IMR-90 (cell line): ENCODE data around the gene FAM20B. TPM values are rescaled to one million over a fixed set of nuclear protein-coding genes. Genes with fewer than 3 reads are reported as not detected.
A peak's percentile ranks its signal among the peaks of the same experiment; 100 is the strongest.

Experiments used
- ATAC-seq: fragments of 200-7000 bp; cut with Tn5 transposase; 2 replicates; pipeline ENCODE4 v1.9.1; 2020; ENCODE audit warnings: low read depth, mild to moderate bottlenecking, moderate library complexity
- BruUV-seq: library from RNA; stranded (reverse); fragments of 400-500 nt; replicated peaks from 2 replicates; lab custom pipeline; 2021; lab: Mats Ljungman, UMichigan
- CTCF ChIA-PET: fragments of 300-600 bp; formaldehyde crosslinking; extraction: SDS; loops from one replicate; lab custom pipeline; 2021; ENCODE audit warnings: antibody characterized with exemption; lab: Yijun Ruan, JAX
- POLR2A ChIA-PET: fragments of 300-600 bp; sonication (Branson Sonifier 250); formaldehyde crosslinking; loops from one replicate; lab custom pipeline; 2022; ENCODE audit warnings: antibody characterized with exemption; ENCODE audit not compliant: unreplicated experiment; lab: Charles Lee
- DNase-seq: peaks from one replicate; pipeline ENCODE4 v3.0.0; 2013
- H2AFZ ChIP-seq: replicated peaks from 2 replicates; pipeline ENCODE3; 2013; ENCODE audit warnings: low read length, mild to moderate bottlenecking; ENCODE audit not compliant: poor library complexity
- H2AK5ac ChIP-seq: 2 replicates; pipeline ENCODE4 v1.6.1; 2013; ENCODE audit warnings: low read depth, low read length, inconsistent platforms
- H2AK9ac ChIP-seq: replicated peaks from 2 replicates; pipeline ENCODE3; 2013; ENCODE audit warnings: mild to moderate bottlenecking, low read depth, low read length, moderate library complexity; ENCODE audit not compliant: poor library complexity
- H2BK120ac ChIP-seq: 2 replicates; pipeline ENCODE4 v1.6.1; 2013; ENCODE audit warnings: low read depth, low read length, inconsistent platforms
- H2BK15ac ChIP-seq: 3 replicates; pipeline ENCODE4 v1.6.1; 2013; ENCODE audit warnings: low read depth, low read length, inconsistent platforms
- H2BK20ac ChIP-seq: 2 replicates; pipeline ENCODE4 v1.6.1; 2013; ENCODE audit warnings: low read depth, mild to moderate bottlenecking, inconsistent platforms, low read length, moderate library complexity
- H2BK5ac ChIP-seq: 2 replicates; pipeline ENCODE4 v1.6.1; 2013; ENCODE audit warnings: mild to moderate bottlenecking, low read depth, low read length, inconsistent platforms; ENCODE audit not compliant: poor library complexity, severe bottlenecking
- H3K14ac ChIP-seq: replicated peaks from 2 replicates; pipeline ENCODE4 v1.6.1; 2013; ENCODE audit warnings: low read depth, low read length, inconsistent platforms
- H3K18ac ChIP-seq: 2 replicates; pipeline ENCODE4 v1.6.1; 2013; ENCODE audit warnings: low read depth, low read length, control low read depth
- H3K23ac ChIP-seq: 2 replicates; pipeline ENCODE4 v1.6.1; 2013; ENCODE audit warnings: low read depth, low read length, inconsistent platforms
- H3K27ac ChIP-seq: 2 replicates; pipeline ENCODE4 v1.5.1; 2013; ENCODE audit warnings: mild to moderate bottlenecking, control low read depth, low read length; ENCODE audit not compliant: insufficient read depth
- H3K27me3 ChIP-seq: 2 replicates; pipeline ENCODE4 v1.6.1; 2013; ENCODE audit warnings: low read length; ENCODE audit not compliant: control insufficient read depth, insufficient read depth
- H3K36me3 ChIP-seq: 2 replicates; pipeline ENCODE4 v1.6.1; 2013; ENCODE audit warnings: low read length, mixed read lengths; ENCODE audit not compliant: control insufficient read depth, insufficient read depth
- H3K4ac ChIP-seq: 2 replicates; pipeline ENCODE4 v1.6.1; 2013; ENCODE audit warnings: low read depth, low read length, inconsistent platforms
- H3K4me1 ChIP-seq: 2 replicates; pipeline ENCODE4 v1.6.1; 2013; ENCODE audit warnings: low read length, mixed read lengths; ENCODE audit not compliant: control insufficient read depth, insufficient read depth
- H3K4me2 ChIP-seq: 2 replicates; pipeline ENCODE4 v1.6.1; 2013; ENCODE audit warnings: low read depth, mild to moderate bottlenecking, control low read depth, low read length, moderate library complexity
- H3K4me3 ChIP-seq: 2 replicates; pipeline ENCODE4 v1.5.1; 2013; ENCODE audit warnings: low read depth, mild to moderate bottlenecking, control low read depth, low read length, moderate library complexity; ENCODE audit not compliant: insufficient read depth
- H3K56ac ChIP-seq: 2 replicates; pipeline ENCODE4 v1.6.1; 2013; ENCODE audit warnings: low read length, inconsistent platforms; ENCODE audit not compliant: insufficient read depth; ENCODE audit errors: extremely low read depth
- H3K79me1 ChIP-seq, 2 experiments: 2 replicates each; pipeline ENCODE4 v1.6.1; 2013; ENCODE audit warnings: low read length in 2 of 2, inconsistent platforms in 1 of 2, low read depth in 1 of 2
- H3K9ac ChIP-seq: 2 replicates; pipeline ENCODE4 v1.6.1; 2013; ENCODE audit warnings: low read depth, low read length, control low read depth
- H3K9me1 ChIP-seq: 2 replicates; pipeline ENCODE4 v1.6.1; 2013; ENCODE audit warnings: low read length, inconsistent platforms; ENCODE audit not compliant: insufficient read depth
- H3K9me3 ChIP-seq: 2 replicates; pipeline ENCODE4 v1.6.1; 2013; ENCODE audit warnings: low read length; ENCODE audit not compliant: control insufficient read depth, insufficient read depth
- H4K20me1 ChIP-seq: 2 replicates; pipeline ENCODE4 v1.6.1; 2013; ENCODE audit warnings: low read length, inconsistent platforms; ENCODE audit not compliant: insufficient read depth
- H4K5ac ChIP-seq: 2 replicates; pipeline ENCODE4 v1.6.1; 2013; ENCODE audit warnings: mild to moderate bottlenecking, low read depth, low read length, control low read depth
- H4K8ac ChIP-seq, 2 experiments: 2 replicates each; pipeline ENCODE4 v1.6.1; 2013; ENCODE audit warnings: low read depth in 2 of 2, low read length in 2 of 2, control low read depth in 1 of 2, inconsistent platforms in 1 of 2
- H4K91ac ChIP-seq: 2 replicates; pipeline ENCODE4 v1.6.1; 2013; ENCODE audit warnings: low read depth, low read length, inconsistent platforms; ENCODE audit not compliant: insufficient read depth
- BHLHE40 ChIP-seq: fragments of 150-350 bp; IDR thresholded peaks from 2 replicates; pipeline ENCODE4 v1.6.1; 2016; ENCODE audit warnings: mild to moderate bottlenecking, low read depth, low read length
- CEBPB ChIP-seq: IDR thresholded peaks from 2 replicates; pipeline ENCODE4 v1.6.1; 2012; ENCODE audit warnings: low read depth, low read length, improper control_type of control experiment
- CHD1 ChIP-seq: IDR thresholded peaks from 2 replicates; pipeline ENCODE4 v1.6.1; 2012; ENCODE audit warnings: low read depth, low read length, improper control_type of control experiment
- FOS ChIP-seq: fragments of 150-350 bp; IDR thresholded peaks from 2 replicates; pipeline ENCODE4 v1.6.1; 2016; ENCODE audit warnings: low read depth, low read length
- MAFK ChIP-seq: IDR thresholded peaks from 2 replicates; pipeline ENCODE4 v1.6.1; 2012; ENCODE audit warnings: low read depth, low read length, improper control_type of control experiment
- MAZ ChIP-seq: IDR thresholded peaks from 2 replicates; pipeline ENCODE4 v1.6.1; 2012; ENCODE audit warnings: low read depth, mild to moderate bottlenecking, low read length, improper control_type of control experiment, moderate library complexity, borderline replicate concordance
- MXI1 ChIP-seq: IDR thresholded peaks from 2 replicates; pipeline ENCODE4 v1.6.1; 2012; ENCODE audit warnings: low read depth, mild to moderate bottlenecking, low read length, moderate library complexity, borderline replicate concordance
- NFE2L2 ChIP-seq: fragments of 150-350 bp; IDR thresholded peaks from 2 replicates; pipeline ENCODE4 v1.6.1; 2016; ENCODE audit warnings: low read depth, mild to moderate bottlenecking, low read length
- POLR2A ChIP-seq: IDR thresholded peaks from 2 replicates; pipeline ENCODE4 v1.6.1; 2012; ENCODE audit warnings: mild to moderate bottlenecking, low read depth, low read length
- RAD21 ChIP-seq: IDR thresholded peaks from 2 replicates; pipeline ENCODE4 v1.6.1; 2012; ENCODE audit warnings: low read length, improper control_type of control experiment
- RCOR1 ChIP-seq: IDR thresholded peaks from 2 replicates; pipeline ENCODE4 v1.6.1; 2012; ENCODE audit warnings: mild to moderate bottlenecking, low read length, improper control_type of control experiment; ENCODE audit not compliant: insufficient replicate concordance
- RFX5 ChIP-seq: IDR thresholded peaks from 2 replicates; pipeline ENCODE4 v1.8.0; 2012; ENCODE audit warnings: low read depth, mild to moderate bottlenecking, low read length, moderate library complexity
- SMC3 ChIP-seq: fragments of 150-350 bp; IDR thresholded peaks from 2 replicates; pipeline ENCODE4 v1.6.1; 2016; ENCODE audit warnings: low read depth, mild to moderate bottlenecking, antibody characterized with exemption, low read length, moderate library complexity
- WGBS, 2 experiments: methylation state at CpG; one replicate each; pipeline versions ENCODE4 v1.1.5 to v1.1.7; 2013; ENCODE audit warnings: missing lambda C conversion rate in 2 of 2; ENCODE audit not compliant: insufficient read length in 1 of 2; ENCODE audit errors: extremely low coverage in 2 of 2; 5-methylcytosine and 5-hydroxymethylcytosine counted together
- dilution Hi-C: fragments of 300-500 bp; cut with HindIII; formaldehyde crosslinking; loops from one replicate; pipeline ENCODE4 v1.14.3; 2018; ENCODE audit warnings: low sequenced_read_pairs; ENCODE audit not compliant: unreplicated experiment
- in situ Hi-C: fragments of 300-500 bp; cut with MboI; formaldehyde crosslinking; loops from 3 replicates; pipeline ENCODE4 v1.14.3; 2019; ENCODE audit warnings: low sequenced_read_pairs, inconsistent platforms, mixed read lengths
- intact Hi-C: fragments of 100-400 bp; cut with micrococcal nuclease; formaldehyde crosslinking; loops from 2 replicates; pipeline ENCODE4 v1.10.0; 2022
- polyA plus RNA-seq, 3 experiments: library from polyadenylated mRNA; depleted of rRNA; stranded (reverse); fragments of >200 nt; gene quantifications; 2 replicates each; pipeline ENCODE4 v1.2.3, GENCODE V29; 2012; ENCODE audit warnings: low replicate concordance in 1 of 3
- total RNA-seq: library from RNA; depleted of rRNA; stranded (reverse); fragments of >200 nt; gene quantifications from 2 replicates; pipeline ENCODE4 v1.2.3, GENCODE V29; 2012
- TF ChIP-seq, protein P1 (sequence below): conservative IDR thresholded peaks from 2 replicates; pipeline ENCODE4 v1.5.1; 2012; ENCODE audit warnings: mild to moderate bottlenecking, low read depth, low read length, improper control_type of control experiment
- TF ChIP-seq, protein P2 (sequence below): fragments of 150-350 bp; IDR thresholded peaks from 2 replicates; pipeline ENCODE4 v1.6.1; 2016; ENCODE audit warnings: low read depth, mild to moderate bottlenecking, low read length, moderate library complexity, borderline replicate concordance
- TF ChIP-seq, protein P3 (sequence below): fragments of 150-350 bp; IDR thresholded peaks from 2 replicates; pipeline ENCODE4 v1.6.1; 2017; ENCODE audit warnings: mild to moderate bottlenecking, antibody characterized with exemption, low read length, low read depth

FAM20B gene
- total and polyA plus RNA-seq, 2 of the 4 experiments (the other 2 are of a cell fraction): 17.1 to 38.4 TPM

DNA sequence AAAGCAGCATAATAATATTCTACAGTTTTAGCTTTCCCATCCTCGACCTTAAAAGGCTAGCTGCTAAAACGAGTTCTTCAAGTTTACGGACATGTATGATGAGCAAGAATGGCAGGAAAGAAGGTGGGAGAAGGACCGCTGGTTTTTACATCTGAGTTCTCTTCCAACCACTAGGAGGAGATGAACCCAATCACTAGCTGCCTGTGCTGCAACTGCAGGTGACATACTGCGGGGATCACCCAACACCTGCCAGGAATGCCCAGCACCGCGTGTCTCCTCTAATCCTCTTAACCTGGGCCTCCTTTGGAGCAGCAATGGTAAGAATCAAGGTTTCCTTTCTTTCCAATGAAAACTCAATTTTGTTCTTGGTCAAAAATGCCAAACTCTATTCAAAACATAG lies 79.7 kb downstream of the FAM20B start:
- Histone ChIP-seq H2BK5ac (no peak overlapping the region), H3K27me3 (no peaks in the 10 kb centered on the region), H3K9ac (no peak overlapping the region), H2AK9ac (no peak overlapping the region), H3K9me1 (peaks cover 8% of the 10 kb centered on the region), H3K9me3 (no peaks in the 10 kb centered on the region), H4K5ac (no peak overlapping the region), H2AK5ac (no peak overlapping the region), H3K4ac (no peak overlapping the region), H3K56ac (no peak overlapping the region), H3K4me1 (peaks cover 10% of the 10 kb centered on the region), H3K18ac (no peak overlapping the region), H3K14ac (no peak overlapping the region), H4K8ac (no peak overlapping the region), H4K20me1 (peaks cover 35% of the 10 kb centered on the region), H3K36me3 (peaks cover 39% of the 10 kb centered on the region), H2BK20ac (no peak overlapping the region), H3K4me3 (no peak overlapping the region), H2AFZ (no peak overlapping the region), H3K4me2 (no peak overlapping the region), H3K27ac (no peak overlapping the region), H3K23ac (no peak overlapping the region), H2BK15ac (no peak overlapping the region), H2BK120ac (no peak overlapping the region), H4K91ac (no peak overlapping the region), H3K79me1 (peaks cover 41 to 76% of the 10 kb centered on the region in 2 experiments)
- ATAC-seq (no peak), DNase-seq (no peak)
- intact Hi-C loops (no loop called here), dilution Hi-C loops (no loop called here), in situ Hi-C loops (no loop called here)
- CTCF ChIA-PET: interaction anchor here (0.5 to 1.1 kb wide), 2 partner anchors 10 to 1923 kb away, joined by 4 to 5 read pairs; no protein-coding TSS in a partner anchor
- BruUV-seq: no TSS peak
- POLR2A ChIA-PET: no interaction called here
- TF ChIP-seq MXI1: no peak
- TF ChIP-seq CEBPB: no peak
- TF ChIP-seq MAFK: no peak
- TF ChIP-seq, protein P1, sequence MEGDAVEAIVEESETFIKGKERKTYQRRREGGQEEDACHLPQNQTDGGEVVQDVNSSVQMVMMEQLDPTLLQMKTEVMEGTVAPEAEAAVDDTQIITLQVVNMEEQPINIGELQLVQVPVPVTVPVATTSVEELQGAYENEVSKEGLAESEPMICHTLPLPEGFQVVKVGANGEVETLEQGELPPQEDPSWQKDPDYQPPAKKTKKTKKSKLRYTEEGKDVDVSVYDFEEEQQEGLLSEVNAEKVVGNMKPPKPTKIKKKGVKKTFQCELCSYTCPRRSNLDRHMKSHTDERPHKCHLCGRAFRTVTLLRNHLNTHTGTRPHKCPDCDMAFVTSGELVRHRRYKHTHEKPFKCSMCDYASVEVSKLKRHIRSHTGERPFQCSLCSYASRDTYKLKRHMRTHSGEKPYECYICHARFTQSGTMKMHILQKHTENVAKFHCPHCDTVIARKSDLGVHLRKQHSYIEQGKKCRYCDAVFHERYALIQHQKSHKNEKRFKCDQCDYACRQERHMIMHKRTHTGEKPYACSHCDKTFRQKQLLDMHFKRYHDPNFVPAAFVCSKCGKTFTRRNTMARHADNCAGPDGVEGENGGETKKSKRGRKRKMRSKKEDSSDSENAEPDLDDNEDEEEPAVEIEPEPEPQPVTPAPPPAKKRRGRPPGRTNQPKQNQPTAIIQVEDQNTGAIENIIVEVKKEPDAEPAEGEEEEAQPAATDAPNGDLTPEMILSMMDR: peak; percentile 38
- TF ChIP-seq BHLHE40: no peak
- TF ChIP-seq RCOR1: no peak
- no peak for TF ChIP-seq POLR2A
- TF ChIP-seq SMC3: 0 out of 2 replicates have a peak, but pooled peaks have one; percentile 15
- TF ChIP-seq FOS: no peak
- TF ChIP-seq RAD21: peak; percentile 19; the same call in 1 of the 2 replicates
- TF ChIP-seq, protein P2, sequence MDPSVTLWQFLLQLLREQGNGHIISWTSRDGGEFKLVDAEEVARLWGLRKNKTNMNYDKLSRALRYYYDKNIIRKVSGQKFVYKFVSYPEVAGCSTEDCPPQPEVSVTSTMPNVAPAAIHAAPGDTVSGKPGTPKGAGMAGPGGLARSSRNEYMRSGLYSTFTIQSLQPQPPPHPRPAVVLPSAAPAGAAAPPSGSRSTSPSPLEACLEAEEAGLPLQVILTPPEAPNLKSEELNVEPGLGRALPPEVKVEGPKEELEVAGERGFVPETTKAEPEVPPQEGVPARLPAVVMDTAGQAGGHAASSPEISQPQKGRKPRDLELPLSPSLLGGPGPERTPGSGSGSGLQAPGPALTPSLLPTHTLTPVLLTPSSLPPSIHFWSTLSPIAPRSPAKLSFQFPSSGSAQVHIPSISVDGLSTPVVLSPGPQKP: no peak
- TF ChIP-seq MAZ: no peak
- TF ChIP-seq RFX5: no peak
- TF ChIP-seq, protein P3, sequence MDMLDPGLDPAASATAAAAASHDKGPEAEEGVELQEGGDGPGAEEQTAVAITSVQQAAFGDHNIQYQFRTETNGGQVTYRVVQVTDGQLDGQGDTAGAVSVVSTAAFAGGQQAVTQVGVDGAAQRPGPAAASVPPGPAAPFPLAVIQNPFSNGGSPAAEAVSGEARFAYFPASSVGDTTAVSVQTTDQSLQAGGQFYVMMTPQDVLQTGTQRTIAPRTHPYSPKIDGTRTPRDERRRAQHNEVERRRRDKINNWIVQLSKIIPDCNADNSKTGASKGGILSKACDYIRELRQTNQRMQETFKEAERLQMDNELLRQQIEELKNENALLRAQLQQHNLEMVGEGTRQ: no peak
- no peak for TF ChIP-seq CHD1
- no peak for TF ChIP-seq NFE2L2
- no CpG with 5 or more reads among the region's 7 CpGs for WGBS, 2 experiments
